Thyroid gland (tissue), 4 donors: Measurements from ENCODE around the gene VWC2L.

Experiments
- CTCF ChIP-seq, 6 experiments: fragments of 200-600 bp in 3 of 6; fragments of 450-650 bp in 3 of 6; sonication (generic) in 3 of 6; IDR thresholded peaks; one replicate each; pipeline ENCODE4 v1.5.1; 2016 to 2019; ENCODE audit warnings: antibody characterized with exemption in 6 of 6, mild to moderate bottlenecking in 2 of 6, inconsistent platforms in 1 of 6, moderate library complexity in 1 of 6
- POLR2A ChIP-seq, 2 donors: fragments of 450-650 bp; IDR thresholded peaks; one replicate each; pipeline ENCODE4 v1.6.1; 2017; ENCODE audit warnings: antibody characterized with exemption in 2 of 2, mild to moderate bottlenecking in 2 of 2, moderate library complexity in 1 of 2

DNA sequence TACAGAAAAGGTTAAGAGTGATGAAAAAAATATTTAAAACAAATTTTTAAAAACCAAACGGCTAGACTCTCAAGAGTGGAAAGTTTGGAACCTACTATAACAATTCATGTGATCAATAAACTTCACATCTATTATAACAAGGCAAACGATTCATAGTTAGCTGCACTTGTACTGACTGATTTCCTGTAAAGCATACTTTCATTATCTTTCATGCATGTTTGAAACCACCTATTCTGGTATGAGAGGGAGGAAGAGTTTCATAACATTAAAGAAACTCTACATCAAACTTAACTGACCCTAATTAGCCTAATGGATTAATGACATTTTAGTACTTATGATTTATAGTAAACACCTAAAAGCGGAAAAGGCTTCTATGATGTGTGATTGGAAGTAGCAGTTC is 43.7 kb upstream of the VWC2L start:
- no peak for TF ChIP-seq POLR2A (IDR thresholded peaks at IDR 0.05)
- no peak for TF ChIP-seq CTCF (IDR thresholded peaks at IDR 0.05)
